GM18526 (cell line): ENCODE data around the gene GRK5.

Experiments used
- POLR2A ChIP-seq: IDR thresholded peaks from 3 replicates; pipeline ENCODE4 v1.6.1; 2011; ENCODE audit not compliant: insufficient read length; ENCODE audit errors: extremely low read depth

GRK5 gene

GRCh38 chr10:119189811-119190282 is 17.5 kb upstream of the GRK5 start:
- TF ChIP-seq POLR2A = no peak

GRCh38 chr10:119190353-119190752 is 17.0 kb upstream of the GRK5 start:
- no peak for TF ChIP-seq POLR2A

GRCh38 chr10:119190954-119191785 is 16.2 kb upstream of the GRK5 start:
- TF ChIP-seq POLR2A = no peak

- TF ChIP-seq POLR2A = no peak
Measured at GRCh38 chr10:119191881-119192280, 15.5 kb upstream of the GRK5 start.

GRCh38 chr10:119197921-119198320 is 9.4 kb upstream of the GRK5 start:
- TF ChIP-seq POLR2A = no peak

- TF ChIP-seq POLR2A = no peak
Measured at GRCh38 chr10:119198438-119198837, 8.9 kb upstream of the GRK5 start.

GRCh38 chr10:119199231-119199992 is 8.0 kb upstream of the GRK5 start:
- no peak for TF ChIP-seq POLR2A

- TF ChIP-seq POLR2A = no peak
Measured at GRCh38 chr10:119201233-119201632, 6.1 kb upstream of the GRK5 start.

GRCh38 chr10:119203006-119203405 is 4.4 kb upstream of the GRK5 start:
- no peak for TF ChIP-seq POLR2A

GRCh38 chr10:119205894-119206602 is 1.3 kb upstream of the GRK5 start:
- peak; percentile 36 for TF ChIP-seq POLR2A

GRCh38 chr10:119206603-119207365 is 587 bp upstream of the GRK5 start:
- TF ChIP-seq POLR2A = peak; percentile 23

GRCh38 chr10:119207713-119208552 is 562 bp downstream of the GRK5 start:
- no peak for TF ChIP-seq POLR2A

- no peak for TF ChIP-seq POLR2A
Measured at GRCh38 chr10:119208553-119208940, 1.2 kb downstream of the GRK5 start.
